Trophoblast cell (in vitro differentiated cells and primary cell): ENCODE results near the gene EXOC3L4.
A peak's percentile ranks its signal among the peaks of the same experiment; 100 is the strongest.
"Not testable (repeated sequence)": the region's sequence is repeated elsewhere in the genome, so short reads cannot be mapped to it uniquely, and the experiment has no call there.

ENCODE experiments used
- DNase-seq, 2 donors: peaks; one replicate each; pipeline ENCODE4 v3.0.0-alpha.2; 2016
- H2AFZ ChIP-seq: 2 replicates; pipeline ENCODE4 v1.6.1; 2013; ENCODE audit warnings: low read length, moderate library complexity, mild to moderate bottlenecking; ENCODE audit not compliant: insufficient read depth, poor library complexity
- H2AK5ac ChIP-seq: 2 replicates; pipeline ENCODE4 v1.6.1; 2013; ENCODE audit warnings: mild to moderate bottlenecking, low read length
- H2BK120ac ChIP-seq: 2 replicates; pipeline ENCODE4 v1.6.1; 2013; ENCODE audit warnings: low read length, mild to moderate bottlenecking, moderate library complexity; ENCODE audit not compliant: insufficient read depth, poor library complexity
- H2BK12ac ChIP-seq: 2 replicates; pipeline ENCODE4 v1.6.1; 2013; ENCODE audit warnings: mild to moderate bottlenecking, low read length, moderate library complexity
- H2BK5ac ChIP-seq: 2 replicates; pipeline ENCODE4 v1.6.1; 2013; ENCODE audit warnings: low read length, low read depth, moderate library complexity, mild to moderate bottlenecking; ENCODE audit not compliant: poor library complexity
- H3K14ac ChIP-seq: 2 replicates; pipeline ENCODE4 v1.6.1; 2013; ENCODE audit warnings: mild to moderate bottlenecking, low read length
- H3K18ac ChIP-seq: 2 replicates; pipeline ENCODE4 v1.6.1; 2013; ENCODE audit warnings: mild to moderate bottlenecking, low read length
- H3K23ac ChIP-seq: 2 replicates; pipeline ENCODE4 v1.6.1; 2013; ENCODE audit warnings: low read length
- H3K27ac ChIP-seq: 2 replicates; pipeline ENCODE4 v1.5.1; 2013; ENCODE audit warnings: low read depth, mild to moderate bottlenecking, inconsistent platforms, low read length, moderate library complexity
- H3K27me3 ChIP-seq: 2 replicates; pipeline ENCODE4 v1.6.1; 2013; ENCODE audit warnings: inconsistent platforms, mild to moderate bottlenecking, low read length, moderate library complexity; ENCODE audit not compliant: insufficient read depth
- H3K36me3 ChIP-seq, 2 experiments: 1 replicate in 1 of 2; 2 replicates in 1 of 2; pipeline ENCODE4 v1.6.1; 2013; ENCODE audit warnings: low read length in 2 of 2, mild to moderate bottlenecking in 2 of 2, moderate library complexity in 1 of 2; ENCODE audit not compliant: insufficient read depth in 2 of 2, control insufficient read depth in 1 of 2
- H3K4ac ChIP-seq: 2 replicates; pipeline ENCODE4 v1.6.1; 2013; ENCODE audit warnings: low read depth, mild to moderate bottlenecking, low read length, moderate library complexity
- H3K4me1 ChIP-seq, 2 experiments: 1 replicate in 1 of 2; 2 replicates in 1 of 2; pipeline ENCODE4 v1.6.1; 2013; ENCODE audit warnings: low read length in 2 of 2, mild to moderate bottlenecking in 2 of 2, moderate library complexity in 1 of 2; ENCODE audit not compliant: insufficient read depth in 2 of 2, control insufficient read depth in 1 of 2
- H3K4me2 ChIP-seq: 2 replicates; pipeline ENCODE4 v1.6.1; 2013; ENCODE audit warnings: inconsistent platforms, mild to moderate bottlenecking, low read length, moderate library complexity
- H3K4me3 ChIP-seq: 2 replicates; pipeline ENCODE4 v1.5.1; 2013; ENCODE audit warnings: mild to moderate bottlenecking, low read depth, low read length, inconsistent platforms
- H3K79me1 ChIP-seq: one replicate; pipeline ENCODE4 v1.6.1; 2013; ENCODE audit warnings: low read length
- H3K79me2 ChIP-seq: 2 replicates; pipeline ENCODE4 v1.6.1; 2013; ENCODE audit warnings: low read length, mild to moderate bottlenecking; ENCODE audit not compliant: control insufficient read depth, insufficient read depth, poor library complexity
- H3K9ac ChIP-seq: 2 replicates; pipeline ENCODE4 v1.6.1; 2013; ENCODE audit warnings: mild to moderate bottlenecking, low read length
- H3K9me3 ChIP-seq: 2 replicates; pipeline ENCODE4 v1.6.1; 2013; ENCODE audit warnings: low read depth, mild to moderate bottlenecking, control low read depth, inconsistent platforms, low read length; ENCODE audit not compliant: insufficient read depth
- H4K12ac ChIP-seq: 2 replicates; pipeline ENCODE4 v1.6.1; 2013; ENCODE audit warnings: low read depth, mild to moderate bottlenecking, low read length, moderate library complexity
- H4K8ac ChIP-seq: 2 replicates; pipeline ENCODE4 v1.6.1; 2013; ENCODE audit warnings: low read depth, mild to moderate bottlenecking, low read length, moderate library complexity
- H4K91ac ChIP-seq: one replicate; pipeline ENCODE4 v1.6.1; 2013; ENCODE audit warnings: low read depth, mild to moderate bottlenecking, low read length, moderate library complexity
- WGBS: extraction: QIAGEN DNeasy Blood & Tissue Kit; methylation state at CpG from one replicate; pipeline ENCODE4 v1.1.7; 2013; ENCODE audit warnings: missing lambda C conversion rate; ENCODE audit not compliant: insufficient read length, insufficient coverage; ENCODE audit errors: extremely low coverage; 5-methylcytosine and 5-hydroxymethylcytosine counted together

Gene EXOC3L4

GRCh38 chr14:103155010-103155409, 60.5 kb downstream of the EXOC3L4 start:
- no peak overlapping the region for H3K9ac ChIP-seq
- H2AK5ac ChIP-seq: no peak overlapping the region
- no peak overlapping the region for H3K27ac ChIP-seq
- peaks cover 9 to 10% of the 10 kb centered on the region in 2 experiments for H3K4me1 ChIP-seq
- no peak overlapping the region for H2BK12ac ChIP-seq
- H3K4ac ChIP-seq: no peak overlapping the region
- H3K36me3 ChIP-seq: no peaks in the 10 kb centered on the region
- H2BK120ac ChIP-seq: no peak overlapping the region
- no peak overlapping the region for H3K4me3 ChIP-seq
- WGBS: no CpG with 5 or more reads among the region's 6 CpGs
- no peaks in the 10 kb centered on the region for H3K27me3 ChIP-seq
- H3K18ac ChIP-seq: no peak overlapping the region
- no peaks in the 10 kb centered on the region for H3K9me3 ChIP-seq
- no peak overlapping the region for H4K12ac ChIP-seq
- no peak overlapping the region for H3K4me2 ChIP-seq
- H3K23ac ChIP-seq: no peak overlapping the region
- H2AFZ ChIP-seq: no peak overlapping the region
- no peak overlapping the region for H2BK5ac ChIP-seq
- peaks cover 5% of the 10 kb centered on the region for H3K79me1 ChIP-seq
- H3K79me2 ChIP-seq: no peaks in the 10 kb centered on the region
- DNase-seq: peak; percentile 92 to 94
- H3K14ac ChIP-seq: no peak overlapping the region
- H4K8ac ChIP-seq: no peak overlapping the region
- no peak overlapping the region for H4K91ac ChIP-seq

- not testable (repeated sequence) for H2AFZ ChIP-seq, H3K23ac ChIP-seq, H3K36me3 ChIP-seq, H3K14ac ChIP-seq, H3K4me2 ChIP-seq, H2AK5ac ChIP-seq, H3K27ac ChIP-seq, H3K4me3 ChIP-seq, H2BK12ac ChIP-seq, H4K12ac ChIP-seq, H3K79me2 ChIP-seq, H2BK5ac ChIP-seq, H3K79me1 ChIP-seq, DNase-seq, H3K18ac ChIP-seq, H3K9me3 ChIP-seq, H3K27me3 ChIP-seq, H4K91ac ChIP-seq, H2BK120ac ChIP-seq, H3K9ac ChIP-seq, H3K4ac ChIP-seq, H4K8ac ChIP-seq
- H3K4me1 ChIP-seq: peaks cover 9 to 12% of the 10 kb centered on the region in 2 experiments
- no CpG with 5 or more reads among the region's 12 CpGs for WGBS
Measured at GRCh38 chr14:103155416-103155815, 60.9 kb downstream of the EXOC3L4 start.

- Histone ChIP-seq H2BK5ac (no peak overlapping the region), H2BK120ac (no peak overlapping the region), H4K12ac (no peak overlapping the region), H3K4ac (no peak overlapping the region), H2AFZ (no peak overlapping the region), H3K27ac (no peak overlapping the region), H3K36me3 (no peaks in the 10 kb centered on the region), H3K23ac (no peak overlapping the region), H4K91ac (no peak overlapping the region), H3K14ac (peak overlapping the region; percentile 12), H3K9ac (no peak overlapping the region), H2AK5ac (no peak overlapping the region), H4K8ac (no peak overlapping the region), H3K79me2 (no peaks in the 10 kb centered on the region), H3K79me1 (peaks cover 5% of the 10 kb centered on the region), H3K4me3 (no peak overlapping the region), H3K4me1 (peaks cover 11 to 14% of the 10 kb centered on the region in 2 experiments), H3K4me2 (no peak overlapping the region), H3K18ac (no peak overlapping the region), H2BK12ac (no peak overlapping the region), H3K9me3 (no peaks in the 10 kb centered on the region), H3K27me3 (no peaks in the 10 kb centered on the region)
- DNase-seq: no peak
- WGBS: no CpG with 5 or more reads among the region's 9 CpGs
Measured at GRCh38 chr14:103155826-103156394, 61.4 kb downstream of the EXOC3L4 start.

- no peak overlapping the region for H3K14ac ChIP-seq
- no peak overlapping the region for H4K91ac ChIP-seq
- no peak overlapping the region for H2AFZ ChIP-seq
- no peaks in the 10 kb centered on the region for H3K36me3 ChIP-seq
- no peak overlapping the region for H4K12ac ChIP-seq
- H3K4me1 ChIP-seq: peaks cover 11 to 13% of the 10 kb centered on the region in 2 experiments
- H2BK120ac ChIP-seq: peak overlapping the region; percentile 7
- peak in 1 of 2 donors; percentile 37 for DNase-seq
- no peak overlapping the region for H3K4ac ChIP-seq
- no peak overlapping the region for H3K27ac ChIP-seq
- H3K79me1 ChIP-seq: peaks cover 5% of the 10 kb centered on the region
- no peak overlapping the region for H2BK12ac ChIP-seq
- H3K9me3 ChIP-seq: peaks cover 3% of the 10 kb centered on the region
- H4K8ac ChIP-seq: no peak overlapping the region
- peak overlapping the region; percentile 5 for H2AK5ac ChIP-seq
- H2BK5ac ChIP-seq: no peak overlapping the region
- H3K4me3 ChIP-seq: no peak overlapping the region
- H3K79me2 ChIP-seq: no peaks in the 10 kb centered on the region
- no peak overlapping the region for H3K23ac ChIP-seq
- no peak overlapping the region for H3K9ac ChIP-seq
- no peak overlapping the region for H3K4me2 ChIP-seq
- H3K27me3 ChIP-seq: no peaks in the 10 kb centered on the region
- H3K18ac ChIP-seq: no peak overlapping the region
- WGBS: no CpG with 5 or more reads among the region's 21 CpGs
Measured at GRCh38 chr14:103156651-103157378, 62.3 kb downstream of the EXOC3L4 start.
